ENCODE measurements around the gene RAMAC. TPM values are rescaled to one million over a fixed set of nuclear protein-coding genes. Genes with fewer than 3 reads are reported as not detected.

The RAMAC gene
- total and polyA plus RNA-seq, 2 of the 8 experiments (the other 6 are each of a cell fraction or from before 2014, with no cell fraction given), result 20.7 to 32.9 TPM

- no peak for TF ChIP-seq CHD7 (IDR thresholded peaks at IDR 0.05; ENCODE audit: insufficient replicate concordance, low read length)
- TF ChIP-seq SAP30 (IDR thresholded peaks at IDR 0.05; ENCODE audit: insufficient read depth, insufficient replicate concordance, low read length), result no peak
- no peak for TF ChIP-seq POU5F1 (IDR thresholded peaks at IDR 0.05; ENCODE audit: low read depth, low read length)
- no peak for TF ChIP-seq JUND (IDR thresholded peaks at IDR 0.05; ENCODE audit: low read length)
- TF ChIP-seq NRF1 (IDR thresholded peaks at IDR 0.05; ENCODE audit: low read depth, low read length), result no peak
- TF ChIP-seq KDM5A (IDR thresholded peaks at IDR 0.05; ENCODE audit: low read length), result no peak
- no peak for TF ChIP-seq BCL11A (IDR thresholded peaks at IDR 0.05; ENCODE audit: low read depth in 2 of 2, low read length in 2 of 2)
- no peak for TF ChIP-seq ASH2L (IDR thresholded peaks at IDR 0.05; ENCODE audit: low read length)
- no peak for TF ChIP-seq BRCA1 (IDR thresholded peaks at IDR 0.05; ENCODE audit: low read depth, low read length)
- no peak for TF ChIP-seq JUN (IDR thresholded peaks at IDR 0.05; ENCODE audit: low read depth, low read length)
- TF ChIP-seq KDM1A (IDR thresholded peaks at IDR 0.05; ENCODE audit: borderline replicate concordance, low read length), result no peak
- TF ChIP-seq EGR1 (IDR thresholded peaks at IDR 0.05; ENCODE audit: borderline replicate concordance, low read depth, low read length), result no peak
Measured at GRCh38 chr15:82944056-82944455, 42.0 kb upstream of the RAMAC start (continued).
